Jurkat, Clone E6-1 (cell line): ENCODE results near the gene ARHGEF6.
A peak's percentile ranks its signal among the peaks of the same experiment; 100 is the strongest.

ENCODE experiments used
- DNase-seq: peaks from one replicate; pipeline ENCODE4 v3.0.0-alpha.2; 2011; ENCODE audit warnings: low read depth, low spot score
- H3K4me3 ChIP-seq: 2 replicates; pipeline ENCODE4 v1.5.1; 2011; ENCODE audit warnings: mild to moderate bottlenecking, low read length, control low read depth, moderate library complexity

Gene ARHGEF6

GRCh38 chrX:136754651-136755050 is 26.1 kb downstream of the ARHGEF6 start:
- peak; percentile 71 for DNase-seq
- H3K4me3 ChIP-seq = no peak overlapping the region

- H3K4me3 ChIP-seq = no peak overlapping the region
- no peak for DNase-seq
Measured at GRCh38 chrX:136752796-136753195, 27.9 kb downstream of the ARHGEF6 start.

DNA sequence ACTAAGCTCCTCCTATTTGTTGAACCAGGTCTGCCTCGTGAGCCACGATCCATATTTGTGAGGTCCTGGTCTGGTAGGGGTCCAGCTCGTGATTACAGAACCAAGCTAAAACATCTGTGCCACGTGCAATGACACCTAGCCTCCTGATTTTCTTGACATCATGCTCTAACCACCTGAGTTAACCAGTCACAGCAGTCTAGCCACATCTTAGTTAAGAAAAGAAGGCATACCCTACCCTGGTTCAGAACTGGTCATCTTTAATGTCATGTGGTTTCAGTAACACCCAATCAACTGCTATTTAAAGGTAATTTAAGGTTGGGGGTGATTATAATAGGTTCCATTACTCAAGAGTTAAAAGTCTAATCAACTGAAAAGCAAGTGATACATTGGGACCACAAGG is 28.4 kb downstream of the ARHGEF6 start:
- H3K4me3 ChIP-seq = no peak overlapping the region
- no peak for DNase-seq

DNA sequence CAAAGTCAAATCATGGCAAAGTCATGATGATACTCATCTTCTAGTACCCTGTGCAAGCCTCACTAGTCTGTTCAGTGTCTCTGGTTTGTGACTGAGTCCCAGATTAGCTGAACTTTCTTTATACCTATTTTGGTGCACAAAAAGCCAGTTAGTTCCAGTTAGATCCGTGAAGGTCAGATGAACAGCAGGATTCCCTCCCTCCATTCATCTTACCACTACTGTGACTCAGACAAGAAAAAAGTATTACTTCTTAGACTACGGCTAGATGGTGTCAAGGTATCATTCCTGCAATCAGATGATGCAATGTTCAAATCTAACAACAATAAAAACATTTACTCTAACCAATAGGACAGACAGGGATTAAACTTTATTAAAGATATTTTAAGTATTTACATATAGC is 30.4 kb downstream of the ARHGEF6 start:
- DNase-seq = no peak

DNA sequence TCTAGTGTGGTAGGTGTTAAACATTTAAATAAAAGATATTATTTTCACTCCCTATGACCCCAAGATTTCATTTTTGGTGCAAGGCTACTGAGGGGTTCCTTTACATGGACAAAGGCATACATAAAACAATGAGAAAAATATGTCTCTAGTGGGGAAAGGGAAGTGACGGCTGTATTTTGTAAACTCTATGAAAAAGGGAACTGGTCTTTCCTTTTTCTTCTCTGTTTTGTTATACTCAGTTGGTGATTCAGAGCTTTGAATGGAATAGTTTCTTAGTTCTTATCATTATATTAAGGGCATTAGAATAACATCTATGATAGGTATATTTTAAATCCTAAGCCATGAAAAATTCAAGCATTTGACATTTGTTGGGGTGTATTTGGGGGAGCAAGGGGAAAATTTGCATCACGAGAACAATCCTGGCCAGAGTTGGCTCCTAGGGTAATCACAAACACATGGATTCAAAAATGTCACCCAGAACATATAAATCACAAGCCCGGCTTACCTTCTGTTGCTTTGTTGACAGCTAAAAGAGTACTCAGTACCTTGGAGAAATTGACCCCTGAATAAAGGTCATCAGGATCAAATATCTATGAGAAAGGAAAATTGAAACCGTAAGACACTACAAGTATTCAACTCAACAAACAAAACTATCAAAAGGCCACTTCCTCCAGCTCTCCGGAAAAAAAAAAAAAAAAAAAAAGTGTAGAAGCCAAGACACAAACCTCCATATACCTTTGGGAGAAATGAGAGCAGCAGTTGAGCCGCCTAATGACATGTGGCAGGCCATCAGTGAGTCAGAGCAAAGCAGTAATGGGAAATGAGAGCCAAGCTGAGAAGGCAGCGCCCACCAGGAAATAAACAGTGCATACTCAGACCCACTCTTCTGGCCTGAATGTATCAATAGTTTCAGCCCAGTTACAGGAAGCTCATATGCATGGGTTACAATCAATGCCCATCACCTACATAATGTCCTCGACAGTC is 33.4 kb downstream of the ARHGEF6 start:
- no peak overlapping the region for H3K4me3 ChIP-seq
- no peak for DNase-seq

More for the DNA sequence above, 30.4 kb downstream of the ARHGEF6 start:
- H3K4me3 ChIP-seq = no peak overlapping the region

- no peak for DNase-seq
- H3K4me3 ChIP-seq = no peak overlapping the region
Measured at GRCh38 chrX:136745215-136746173, 35.2 kb downstream of the ARHGEF6 start.

DNA sequence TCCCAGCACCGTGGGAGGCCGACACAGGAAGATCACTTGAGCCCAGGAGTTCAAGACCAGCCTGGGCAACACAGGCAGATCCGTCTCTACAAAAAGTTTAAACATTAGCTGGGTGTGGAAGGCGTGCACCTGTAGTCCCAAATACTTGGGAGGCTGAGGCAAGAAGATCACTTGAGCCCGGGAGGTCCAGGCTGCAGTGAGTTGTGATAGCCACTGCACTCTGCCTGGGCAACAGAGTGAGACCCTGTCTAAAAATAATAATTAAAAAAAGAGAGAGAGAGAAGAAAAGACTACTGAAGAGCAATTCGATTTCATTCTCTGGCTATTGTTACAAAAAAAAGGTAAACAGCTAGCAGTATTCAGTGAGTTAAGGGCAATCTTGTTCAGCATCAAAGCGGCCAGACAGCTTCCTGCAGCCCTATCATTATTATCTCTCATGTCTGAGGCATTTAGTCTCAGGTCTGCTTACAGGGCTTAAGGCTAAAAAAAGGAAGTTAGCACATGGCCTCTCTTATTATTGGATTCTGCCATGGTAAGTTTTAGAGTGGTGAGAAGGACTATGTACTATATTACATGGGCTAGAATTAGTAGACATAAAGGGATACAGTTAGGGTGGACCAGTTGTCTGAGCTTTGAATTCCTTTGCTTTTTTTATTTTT is 37.9 kb downstream of the ARHGEF6 start:
- no peak for DNase-seq

GRCh38 chrX:136738049-136738729 is 42.5 kb downstream of the ARHGEF6 start:
- H3K4me3 ChIP-seq = no peak overlapping the region
- DNase-seq = no peak

More for the DNA sequence above, 37.9 kb downstream of the ARHGEF6 start:
- no peak overlapping the region for H3K4me3 ChIP-seq

GRCh38 chrX:136736690-136737089 is 44.0 kb downstream of the ARHGEF6 start:
- no peak overlapping the region for H3K4me3 ChIP-seq
- DNase-seq = no peak

GRCh38 chrX:136735601-136736000 is 45.1 kb downstream of the ARHGEF6 start:
- H3K4me3 ChIP-seq = no peak overlapping the region
- DNase-seq = no peak

- no peak for DNase-seq
- H3K4me3 ChIP-seq = no peak overlapping the region
Measured at GRCh38 chrX:136733613-136734012, 47.1 kb downstream of the ARHGEF6 start.

- no peak overlapping the region for H3K4me3 ChIP-seq
Measured at GRCh38 chrX:136731798-136732197, 48.9 kb downstream of the ARHGEF6 start.

GRCh38 chrX:136731207-136731782 is 49.4 kb downstream of the ARHGEF6 start:
- DNase-seq = no peak
- no peak overlapping the region for H3K4me3 ChIP-seq

More at GRCh38 chrX:136731798-136732197, 48.9 kb downstream of the ARHGEF6 start:
- no peak for DNase-seq

DNA sequence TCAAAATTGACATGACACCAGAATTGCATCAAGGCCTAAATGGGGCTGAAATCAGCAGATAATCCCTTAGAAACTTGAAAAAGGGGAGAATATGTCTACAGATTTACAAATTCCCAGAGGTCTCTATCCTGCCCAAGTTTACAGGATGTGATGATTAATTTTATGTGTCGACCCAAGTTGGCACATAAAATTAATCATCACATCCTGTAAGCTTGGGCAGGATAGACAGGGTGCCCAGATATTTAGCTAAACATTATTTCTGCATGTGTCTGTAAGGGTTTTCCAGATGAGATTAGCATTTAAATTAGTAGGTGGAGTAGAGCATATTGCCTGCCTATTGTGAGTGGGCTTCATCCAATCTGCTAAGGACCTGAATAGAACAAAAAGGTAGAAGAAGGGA is 52.3 kb downstream of the ARHGEF6 start:
- no peak overlapping the region for H3K4me3 ChIP-seq
- DNase-seq = no peak

DNA sequence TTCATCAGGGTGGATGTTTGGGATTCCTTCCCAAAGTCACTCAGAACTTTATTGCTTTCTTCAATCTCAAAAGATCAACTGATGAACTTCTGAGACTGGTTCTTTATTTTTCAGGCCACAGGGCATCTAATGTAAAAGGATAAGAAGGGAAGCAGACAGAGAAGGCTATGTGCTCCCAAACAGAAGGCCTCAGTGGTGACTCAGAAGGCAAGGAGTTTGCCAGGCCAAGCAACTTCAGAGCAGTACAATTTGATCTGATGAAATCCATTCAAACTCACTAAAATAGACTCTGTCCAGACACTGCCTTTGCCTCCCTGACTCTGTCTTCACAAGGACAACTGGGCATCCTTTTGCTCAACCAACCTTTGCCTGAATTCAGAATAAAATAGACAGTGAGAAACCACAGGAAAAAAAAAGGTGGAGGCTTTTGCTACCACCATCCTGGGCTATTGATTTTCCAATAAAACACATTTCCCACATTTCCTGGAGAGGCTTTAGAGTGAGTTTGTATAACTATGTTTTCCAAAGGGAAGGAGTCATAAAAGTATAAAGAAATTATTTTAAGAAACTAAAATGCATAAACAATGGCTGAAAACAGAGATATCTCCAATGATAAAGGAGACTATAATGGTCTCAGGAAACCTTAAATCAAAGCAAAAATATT is 55.2 kb downstream of the ARHGEF6 start:
- DNase-seq = no peak
- no peak overlapping the region for H3K4me3 ChIP-seq

DNA sequence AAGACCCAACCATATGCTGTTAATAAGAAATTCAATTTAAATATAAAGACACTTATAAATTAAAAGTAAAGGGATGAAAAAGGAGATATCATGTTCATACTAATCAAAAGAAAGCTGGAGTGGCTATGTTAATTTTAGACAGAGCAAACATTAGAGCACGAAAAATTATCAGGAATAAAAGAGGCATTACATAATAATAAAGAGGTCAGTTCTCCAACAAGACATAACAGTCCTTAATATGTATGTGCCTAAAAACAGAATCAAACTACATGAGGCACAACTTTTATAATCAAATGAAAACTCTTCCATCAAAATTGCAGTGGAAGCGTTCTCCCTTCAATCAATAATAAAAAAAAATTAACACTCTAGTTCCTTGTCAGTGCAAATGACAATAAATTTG is 62.6 kb downstream of the ARHGEF6 start:
- H3K4me3 ChIP-seq = no peak overlapping the region
- DNase-seq = no peak

DNA sequence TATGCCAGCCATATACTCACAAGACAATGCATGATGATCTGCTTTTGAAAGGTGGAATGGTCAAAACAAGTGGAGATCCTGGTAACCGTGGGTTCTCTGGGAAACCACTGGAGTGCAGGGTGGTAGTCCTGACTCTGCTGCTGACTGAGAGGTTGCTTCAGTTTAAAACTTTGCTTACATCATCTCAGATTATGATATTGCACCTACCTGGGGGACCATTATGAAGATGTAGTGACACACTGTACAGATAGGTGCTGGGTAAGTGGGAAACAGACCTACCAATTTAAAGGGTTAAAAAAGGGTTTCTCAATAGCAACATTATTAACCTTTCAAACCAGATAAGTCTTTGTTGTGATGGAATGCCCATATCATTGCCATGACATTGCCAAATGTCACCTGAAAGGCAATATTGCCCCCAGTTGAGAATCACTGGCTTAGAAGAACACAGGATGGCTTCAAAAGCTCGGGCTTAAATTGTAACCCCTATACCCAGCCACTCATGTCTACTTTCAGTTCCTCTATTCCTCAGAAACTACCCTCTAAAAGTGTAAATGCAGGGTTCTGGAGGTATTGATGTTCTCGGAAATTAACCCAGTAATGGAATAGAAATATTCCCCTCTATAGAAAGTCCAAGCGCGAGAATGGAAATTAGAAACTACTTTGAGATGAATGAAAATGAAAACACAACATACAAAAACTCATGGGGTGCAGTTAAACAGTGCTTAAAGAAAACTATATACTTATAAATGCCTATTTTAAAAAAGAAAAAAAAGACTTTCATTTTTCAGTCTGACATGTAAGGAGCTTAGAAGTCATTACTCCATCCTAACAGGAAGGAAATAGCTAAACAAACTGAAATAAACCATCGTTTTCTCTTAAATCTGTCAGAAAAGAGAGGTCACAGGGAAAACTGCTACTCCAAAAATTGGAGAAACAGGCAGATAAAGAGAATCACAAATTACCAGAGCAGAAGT is 65.8 kb downstream of the ARHGEF6 start:
- H3K4me3 ChIP-seq = no peak overlapping the region
- no peak for DNase-seq
